Measurements from ENCODE around the gene OR51Q1. TPM values are rescaled to one million over a fixed set of nuclear protein-coding genes. Genes with fewer than 3 reads are reported as not detected.

OR51Q1 gene
- total and polyA plus RNA-seq, 2 of the 13 experiments (the other 11 are each of a cell fraction or from before 2014, with no cell fraction given) = not detected

GRCh38 chr11:5467527-5467926 lies 45.6 kb downstream of the OR51Q1 start:
- H3K4me1 ChIP-seq (ENCODE audit: insufficient read depth, low read length) = no peaks in the 10 kb centered on the region
- in situ Hi-C loops (cut with HindIII; ENCODE audit: extremely low pct_ligation_motif_present, low pct_unique_long_range_greater_than_20kb) (no loop called here), intact Hi-C loops (cut with micrococcal nuclease; ENCODE audit: unreplicated experiment) (no loop called here)
- H3K27me3 ChIP-seq (ENCODE audit: control insufficient read depth in 1 of 2, insufficient read depth in 2 of 2, low read length in 2 of 2) = 0 out of 5 replicates have a peak, but pooled peaks cover 0 to 8% of the 10 kb centered on the region in 2 experiments
- ChIA-PET CTCF (ENCODE audit: low intra/inter-chr PET ratio, low total read pairs) (no interaction called here), POLR2A (no interaction called here)
- no peaks in the 10 kb centered on the region for H4K20me1 ChIP-seq (ENCODE audit: insufficient read depth, low read length)
- no TSS peak for BruUV-seq (replicated peaks)
- H3K9me3 ChIP-seq (ENCODE audit: low read length) = no peaks in the 10 kb centered on the region
- ATAC-seq (no peak), FAIRE-seq (no peak), DNase-seq (ENCODE audit: low spot score) (no peak)
- H2AFZ ChIP-seq (ENCODE audit: low read length) = no peak overlapping the region
- H3K4me2 ChIP-seq (ENCODE audit: low read depth, low read length) = no peak overlapping the region
- H3K79me2 ChIP-seq (ENCODE audit: insufficient read depth, low read length) = no peaks in the 10 kb centered on the region
- H3K27ac ChIP-seq (ENCODE audit: extremely low read length, insufficient read depth, low read length) = no peak overlapping the region
- no peak overlapping the region for H3K9ac ChIP-seq (ENCODE audit: insufficient read depth, low read depth, low read length)
- WGBS (ENCODE audit: low lambda C conversion rate) = 0% methylated on average over 2 of the region's 2 CpGs
- H3K36me3 ChIP-seq (replicated peaks in 1 of 2; ENCODE audit: control insufficient read depth in 1 of 2, insufficient read depth in 2 of 2, low read length in 2 of 2) = no peaks in the 10 kb centered on the region
- no peak overlapping the region for H3K4me3 ChIP-seq (replicated peaks in 1 of 3; ENCODE audit: insufficient read depth in 1 of 3, low read depth in 2 of 3, low read length in 3 of 3)
- TF ChIP-seq ZNF773 (CRISPR knock-in tag; IDR thresholded peaks at IDR 0.05; ENCODE audit: borderline replicate concordance) = no peak
- TF ChIP-seq BORCS8-MEF2B (CRISPR knock-in tag; IDR thresholded peaks at IDR 0.05) = no peak
- no peak for TF ChIP-seq HNRNPUL1 (IDR thresholded peaks at IDR 0.05; ENCODE audit: low read depth, low read length)
- TF ChIP-seq DNMT1 (CRISPR knock-in tag; IDR thresholded peaks at IDR 0.05) = no peak

Other genes starting within 250 kb of the OR51Q1 start
- not detected in 2 replicates for gene OR51V1, start 221.4 kb upstream of the OR51Q1 start, total RNA-seq (2016; rRNA removed; fragmentation: Illumina TruSeq; extraction: Trizol)
- gene OR51V1, start 221.4 kb upstream of the OR51Q1 start, polyA plus RNA-seq (2011; rRNA removed) = not detected in 2 replicates
- not detected in 2 replicates for gene HBB, start 195.0 kb upstream of the OR51Q1 start, total RNA-seq (2016; rRNA removed; fragmentation: Illumina TruSeq; extraction: Trizol)
- gene HBB, start 195.0 kb upstream of the OR51Q1 start, polyA plus RNA-seq (2011; rRNA removed) = not detected in 2 replicates
- not detected in 2 replicates for gene HBD, start 187.6 kb upstream of the OR51Q1 start, total RNA-seq (2016; rRNA removed; fragmentation: Illumina TruSeq; extraction: Trizol)
- not detected in 2 replicates for gene HBD, start 187.6 kb upstream of the OR51Q1 start, polyA plus RNA-seq (2011; rRNA removed)
- not detected in 2 replicates for gene HBG1, start 172.3 kb upstream of the OR51Q1 start, total RNA-seq (2016; rRNA removed; fragmentation: Illumina TruSeq; extraction: Trizol)
- not detected in 2 replicates for gene HBG1, start 172.3 kb upstream of the OR51Q1 start, polyA plus RNA-seq (2011; rRNA removed)
- not detected in 2 replicates for gene HBG2, start 167.3 kb upstream of the OR51Q1 start, total RNA-seq (2016; rRNA removed; fragmentation: Illumina TruSeq; extraction: Trizol)
- gene HBG2, start 167.3 kb upstream of the OR51Q1 start, polyA plus RNA-seq (2011; rRNA removed) = not detected in 2 replicates
- gene HBE1, start 152.2 kb upstream of the OR51Q1 start, total RNA-seq (2016; rRNA removed; fragmentation: Illumina TruSeq; extraction: Trizol) = 0.35 and 0.52 TPM in 2 replicates
- gene HBE1, start 152.2 kb upstream of the OR51Q1 start, polyA plus RNA-seq (2011; rRNA removed) = 0.24 and 0.31 TPM in 2 replicates
- 0.11 and 0.22 TPM in 2 replicates for gene OR51B4, start 120.2 kb upstream of the OR51Q1 start, total RNA-seq (2016; rRNA removed; fragmentation: Illumina TruSeq; extraction: Trizol)
- gene OR51B4, start 120.2 kb upstream of the OR51Q1 start, polyA plus RNA-seq (2011; rRNA removed) = 0.07 and 0.33 TPM in 2 replicates
- not detected in 2 replicates for gene OR51B2, start 97.8 kb upstream of the OR51Q1 start, total RNA-seq (2016; rRNA removed; fragmentation: Illumina TruSeq; extraction: Trizol)
- gene OR51B2, start 97.8 kb upstream of the OR51Q1 start, polyA plus RNA-seq (2011; rRNA removed) = not detected in 2 replicates
- 0.18 and 0.20 TPM in 2 replicates for gene OR51B5, start 78.6 kb upstream of the OR51Q1 start, total RNA-seq (2016; rRNA removed; fragmentation: Illumina TruSeq; extraction: Trizol)
- 0.16 TPM in 2 replicates for gene OR51B5, start 78.6 kb upstream of the OR51Q1 start, polyA plus RNA-seq (2011; rRNA removed)
- not detected in 2 replicates for gene OR51B6, start 70.6 kb upstream of the OR51Q1 start, total RNA-seq (2016; rRNA removed; fragmentation: Illumina TruSeq; extraction: Trizol)
- gene OR51B6, start 70.6 kb upstream of the OR51Q1 start, polyA plus RNA-seq (2011; rRNA removed) = not detected in 2 replicates
- gene OR51M1, start 38.3 kb upstream of the OR51Q1 start, total RNA-seq (2016; rRNA removed; fragmentation: Illumina TruSeq; extraction: Trizol) = not detected in 2 replicates
- not detected in 2 replicates for gene OR51M1, start 38.3 kb upstream of the OR51Q1 start, polyA plus RNA-seq (2011; rRNA removed)
- gene OR51I1, start 19.4 kb downstream of the OR51Q1 start, total RNA-seq (2016; rRNA removed; fragmentation: Illumina TruSeq; extraction: Trizol) = not detected in 2 replicates
- gene OR51I1, start 19.4 kb downstream of the OR51Q1 start, polyA plus RNA-seq (2011; rRNA removed) = 0.09 TPM in 1 of 2 replicates, not detected in the other
- gene OR51I2, start 27.2 kb downstream of the OR51Q1 start, total RNA-seq (2016; rRNA removed; fragmentation: Illumina TruSeq; extraction: Trizol) = not detected in 2 replicates
- not detected in 2 replicates for gene OR51I2, start 27.2 kb downstream of the OR51Q1 start, polyA plus RNA-seq (2011; rRNA removed)
- not detected in 2 replicates for gene OR52D1, start 66.6 kb downstream of the OR51Q1 start, total RNA-seq (2016; rRNA removed; fragmentation: Illumina TruSeq; extraction: Trizol)
- not detected in 2 replicates for gene OR52D1, start 66.6 kb downstream of the OR51Q1 start, polyA plus RNA-seq (2011; rRNA removed)
- gene UBQLN3, start 87.8 kb downstream of the OR51Q1 start, total RNA-seq (2016; rRNA removed; fragmentation: Illumina TruSeq; extraction: Trizol) = not detected in 2 replicates
- 0.08 TPM in 1 of 2 replicates, not detected in the other for gene UBQLN3, start 87.8 kb downstream of the OR51Q1 start, polyA plus RNA-seq (2011; rRNA removed)
- gene UBQLNL, start 94.6 kb downstream of the OR51Q1 start, total RNA-seq (2016; rRNA removed; fragmentation: Illumina TruSeq; extraction: Trizol) = not detected in 2 replicates
- gene UBQLNL, start 94.6 kb downstream of the OR51Q1 start, polyA plus RNA-seq (2011; rRNA removed) = 0.08 and 0.10 TPM in 2 replicates
- gene OR52H1, start 126.4 kb downstream of the OR51Q1 start, total RNA-seq (2016; rRNA removed; fragmentation: Illumina TruSeq; extraction: Trizol) = not detected in 2 replicates
- not detected in 2 replicates for gene OR52H1, start 126.4 kb downstream of the OR51Q1 start, polyA plus RNA-seq (2011; rRNA removed)
- not detected in 2 replicates for gene OR52B6, start 158.8 kb downstream of the OR51Q1 start, total RNA-seq (2016; rRNA removed; fragmentation: Illumina TruSeq; extraction: Trizol)
- not detected in 2 replicates for gene OR52B6, start 158.8 kb downstream of the OR51Q1 start, polyA plus RNA-seq (2011; rRNA removed)
- gene TRIM6, start 174.5 kb downstream of the OR51Q1 start, total RNA-seq (2016; rRNA removed; fragmentation: Illumina TruSeq; extraction: Trizol) = not detected in 2 replicates
- not detected in 2 replicates for gene TRIM6, start 174.5 kb downstream of the OR51Q1 start, polyA plus RNA-seq (2011; rRNA removed)
- gene TRIM34, start 202.9 kb downstream of the OR51Q1 start, total RNA-seq (2016; rRNA removed; fragmentation: Illumina TruSeq; extraction: Trizol) = 0.42 and 0.72 TPM in 2 replicates
- 0.13 and 0.33 TPM in 2 replicates for gene TRIM34, start 202.9 kb downstream of the OR51Q1 start, polyA plus RNA-seq (2011; rRNA removed)

Measured in HepG2 (cell line).